GM12878 (cell line): ENCODE data around the gene RBM44. TPM values are rescaled to one million over a fixed set of nuclear protein-coding genes. Genes with fewer than 3 reads are reported as not detected.

Source experiments
- ATAC-seq: fragments of 200-7000 bp; cut with Tn5 transposase; 3 replicates; pipeline ENCODE4 v1.9.1; 2020; ENCODE audit warnings: mild to moderate bottlenecking, moderate library complexity
- BruUV-seq: library from RNA; stranded (reverse); fragments of 400-500 nt; replicated peaks from 2 replicates; lab custom pipeline; 2021; lab: Mats Ljungman, UMichigan
- CTCF ChIA-PET: fragments of 300-600 bp; sonication (Branson Sonifier 250); formaldehyde crosslinking; extraction: SDS; loops from one replicate; lab custom pipeline; 2021; ENCODE audit warnings: inconsistent platforms; lab: Yijun Ruan, JAX
- POLR2A ChIA-PET: fragments of 350-600 bp; formaldehyde crosslinking; extraction: SDS; loops from one replicate; lab custom pipeline; 2021; ENCODE audit warnings: inconsistent platforms; lab: Charles Lee
- RAD21 ChIA-PET: fragments of 300-600 bp; sonication (Branson Sonifier 250); formaldehyde crosslinking; loops from one replicate; lab custom pipeline; 2023; ENCODE audit warnings: antibody characterized with exemption; ENCODE audit not compliant: unreplicated experiment; lab: Charles Lee
- SMC1A ChIA-PET: fragments of 300-600 bp; sonication (Branson Sonifier 250); formaldehyde crosslinking; loops from one replicate; lab custom pipeline; 2023; ENCODE audit not compliant: unreplicated experiment, uncharacterized antibody; lab: Charles Lee
- DNase-seq: peaks from one replicate; pipeline ENCODE4 v3.0.0-alpha.2; 2011; ENCODE audit warnings: low read depth, low spot score
- FAIRE-seq: peaks from 3 replicates; lab custom pipeline; 2011; peaks lifted over from hg19 to GRCh38; lab: Jason Lieb, UNC
- H2AFZ ChIP-seq: 2 replicates; pipeline ENCODE4 v1.6.0; 2011; ENCODE audit warnings: low read depth, low read length, control low read depth; ENCODE audit not compliant: control insufficient read depth
- H3K27ac ChIP-seq: 2 replicates; pipeline ENCODE4 v1.5.1; 2011; ENCODE audit warnings: control low read depth; ENCODE audit not compliant: control insufficient read depth, insufficient read depth
- H3K27me3 ChIP-seq, 2 experiments: replicated peaks in 1 of 2; 2 replicates each; pipeline versions ENCODE4 v1.6.0 to v1.6.1; 2011; ENCODE audit warnings: low read length in 1 of 2; ENCODE audit not compliant: control insufficient read depth in 2 of 2, insufficient read depth in 2 of 2
- H3K36me3 ChIP-seq, 2 experiments: 2 replicates each; pipeline ENCODE4 v1.5.1; 2011; ENCODE audit warnings: low read length in 1 of 2; ENCODE audit not compliant: control insufficient read depth in 2 of 2, insufficient read depth in 2 of 2
- H3K4me1 ChIP-seq: 2 replicates; pipeline ENCODE4 v1.6.1; 2011; ENCODE audit warnings: mild to moderate bottlenecking, low read length, moderate library complexity, mixed read lengths; ENCODE audit not compliant: control insufficient read depth, insufficient read depth
- H3K4me2 ChIP-seq: 2 replicates; pipeline ENCODE4 v1.6.0; 2011; ENCODE audit warnings: control low read depth; ENCODE audit not compliant: control insufficient read depth, insufficient read depth
- H3K4me3 ChIP-seq: fragments of 200-600 bp; sonication (generic); 2 replicates; pipeline ENCODE4 v1.5.1; 2016
- H3K79me2 ChIP-seq: 2 replicates; pipeline ENCODE4 v1.6.0; 2011; ENCODE audit warnings: low read length; ENCODE audit not compliant: control insufficient read depth, insufficient read depth
- H3K9ac ChIP-seq: 2 replicates; pipeline ENCODE4 v1.8.0; 2011; ENCODE audit warnings: low read length, control low read depth, mixed read lengths; ENCODE audit not compliant: control insufficient read depth, insufficient read depth
- H3K9me3 ChIP-seq: replicated peaks from 3 replicates; pipeline ENCODE4 v1.5.1; 2011; ENCODE audit warnings: mild to moderate bottlenecking, low read length; ENCODE audit not compliant: control insufficient read depth, insufficient read depth
- H4K20me1 ChIP-seq: 2 replicates; pipeline ENCODE4 v1.6.0; 2011; ENCODE audit not compliant: control insufficient read depth, insufficient read depth
- BRCA1 ChIP-seq: IDR thresholded peaks from 2 replicates; pipeline ENCODE4 v1.6.1; 2011; ENCODE audit warnings: low read depth, low read length, improper control_type of control experiment
- CBX3 ChIP-seq: fragments of 200-600 bp; sonication (generic); IDR thresholded peaks from 2 replicates; pipeline ENCODE4 v1.6.1; 2016; ENCODE audit warnings: low read depth, borderline replicate concordance
- FOXK2 ChIP-seq: fragments of 450-650 bp; IDR thresholded peaks from 2 replicates; pipeline ENCODE4 v1.6.1; 2017; ENCODE audit warnings: mild to moderate bottlenecking, moderate library complexity
- IKZF2 ChIP-seq, 2 experiments: fragments of 450-650 bp; IDR thresholded peaks; 2 replicates each; pipeline ENCODE4 v1.6.1; 2017; ENCODE audit warnings: mild to moderate bottlenecking in 2 of 2, moderate library complexity in 2 of 2
- IRF3 ChIP-seq: fragments of 450-650 bp; IDR thresholded peaks from 2 replicates; pipeline ENCODE4 v1.6.1; 2014; ENCODE audit warnings: mild to moderate bottlenecking
- PBX3 ChIP-seq: IDR thresholded peaks from 2 replicates; pipeline ENCODE4 v1.6.1; 2011; ENCODE audit warnings: mild to moderate bottlenecking, low read depth, low read length, moderate library complexity; ENCODE audit not compliant: insufficient replicate concordance
- RAD21 ChIP-seq: IDR thresholded peaks from 2 replicates; pipeline ENCODE4 v1.6.1; 2011; ENCODE audit warnings: mild to moderate bottlenecking, low read depth, low read length, moderate library complexity; ENCODE audit not compliant: insufficient read depth
- SMAD5 ChIP-seq: IDR thresholded peaks from 2 replicates; pipeline ENCODE4 v1.6.1; 2016; ENCODE audit warnings: antibody characterized with exemption, low read depth
- STAT3 ChIP-seq: IDR thresholded peaks from 2 replicates; pipeline ENCODE4 v1.6.1; 2011; ENCODE audit warnings: low read depth, low read length, improper control_type of control experiment
- ZZZ3 ChIP-seq: IDR thresholded peaks from 2 replicates; pipeline ENCODE4 v1.6.1; 2011; ENCODE audit warnings: low read depth; ENCODE audit not compliant: control insufficient read depth, insufficient read length
- WGBS: methylation state at CpG from one replicate; pipeline ENCODE4 v1.1.6; 2016; ENCODE audit warnings: low lambda C conversion rate; ENCODE audit not compliant: insufficient replicate concordance, insufficient coverage; ENCODE audit errors: missing lambda C conversion rate; 5-methylcytosine and 5-hydroxymethylcytosine counted together
- in situ Hi-C: fragments of 300-500 bp; cut with MboI; formaldehyde crosslinking; loops from 9 replicates; pipeline ENCODE4 v1.14.3; 2018; ENCODE audit warnings: mixed read lengths
- intact Hi-C: fragments of 100-400 bp; cut with micrococcal nuclease; formaldehyde crosslinking; loops from one replicate; pipeline ENCODE4 v1.14.2; 2022; ENCODE audit not compliant: unreplicated experiment
- polyA plus RNA-seq, 11 experiments: library from polyadenylated mRNA; depleted of rRNA in 4 of 11; unstranded in 6 of 11; stranded (reverse) in 5 of 11; fragments of >200 nt; fragmentation: Nextera tagmentation in 4 of 11; fragmentation: Illumina TruSeq in 1 of 11; extraction: Ambion mirVana in 4 of 11; extraction: Trizol in 1 of 11; gene quantifications; 1 replicate in 1 of 11; 2 replicates in 10 of 11; pipeline versions ENCODE4 v1.2.1 to v1.2.3, GENCODE V29; 2011 to 2016; ENCODE audit warnings: inconsistent platforms in 2 of 11, missing spikeins in 2 of 11, low read depth in 1 of 11
- total RNA-seq, 4 experiments: library from RNA; depleted of rRNA in 3 of 4; stranded (reverse); fragments of >200 nt in 3 of 4; fragmentation: Illumina TruSeq in 1 of 4; extraction: Trizol in 1 of 4; gene quantifications; 2 replicates each; pipeline versions ENCODE4 v1.2.1 to v1.2.3, GENCODE V29; 2013 to 2021

The RBM44 gene
- total and polyA plus RNA-seq, 10 of the 15 experiments (the other 5 are each of a cell fraction or from before 2014, with no cell fraction given), result 0.14 to 1.4 (median 0.62) TPM; not detected in 1

- no peak for TF ChIP-seq CBX3
Observed at GRCh38 chr2:237864940-237865622, 66.5 kb downstream of the RBM44 start (continued).

- peaks cover 5% of the 10 kb centered on the region; the same call in 1 of the 2 replicates for H3K4me1 ChIP-seq
- no peaks in the 10 kb centered on the region for H3K79me2 ChIP-seq
- no peaks in the 10 kb centered on the region for H4K20me1 ChIP-seq
- RAD21 ChIA-PET, result no interaction called here
- no peak overlapping the region for H3K27ac ChIP-seq
- no peak overlapping the region for H2AFZ ChIP-seq
- CTCF ChIA-PET, result no interaction called here
- H3K4me2 ChIP-seq, result no peak overlapping the region
- FAIRE-seq (no peak), DNase-seq (no peak), ATAC-seq (peak; percentile 21; the same call in 1 of the 3 replicates)
- no peaks in the 10 kb centered on the region for H3K36me3 ChIP-seq
- in situ Hi-C loops (no loop called here), intact Hi-C loops (no loop called here)
- 48% methylated on average over 6 of the region's 7 CpGs for WGBS
- no peaks in the 10 kb centered on the region for H3K9me3 ChIP-seq
- no TSS peak for BruUV-seq
- H3K27me3 ChIP-seq, result no peaks in the 10 kb centered on the region; a peak in 2 of 4 replicates
- H3K9ac ChIP-seq, result no peak overlapping the region
- POLR2A ChIA-PET, result no interaction called here
- SMC1A ChIA-PET, result no interaction called here
- TF ChIP-seq RAD21 (no peak), ZZZ3 (no peak), SMAD5 (no peak), PBX3 (no peak), STAT3 (no peak), BRCA1 (no peak), FOXK2 (no peak), IKZF2 (IDR thresholded peaks at IDR 0.05) (no peak), IRF3 (no peak)
- H3K4me3 ChIP-seq, result no peak overlapping the region
Observed at GRCh38 chr2:237865623-237866041, 67.1 kb downstream of the RBM44 start.
